Fibroblast of lung (primary cell): ENCODE results near the gene MSI2.

ENCODE experiments used
- EZH2 ChIP-seq: IDR thresholded peaks from 2 replicates; pipeline ENCODE4 v1.5.1; 2012; ENCODE audit warnings: low read length, control low read depth, mild to moderate bottlenecking; ENCODE audit errors: missing control alignments
- TF ChIP-seq, protein P1 (sequence below), 2 donors: IDR thresholded peaks in 1 of 2; conservative IDR thresholded peaks in 1 of 2; 1 replicate in 1 of 2; 2 replicates in 1 of 2; pipeline ENCODE4 v1.5.1; 2011 to 2012; ENCODE audit warnings: low read length in 2 of 2, control low read depth in 1 of 2, inconsistent platforms in 1 of 2, low read depth in 1 of 2, mild to moderate bottlenecking in 1 of 2

GRCh38 chr17:57499648-57500049 is 243.3 kb downstream of the MSI2 start:
- no peak for TF ChIP-seq EZH2
- TF ChIP-seq, protein P1, sequence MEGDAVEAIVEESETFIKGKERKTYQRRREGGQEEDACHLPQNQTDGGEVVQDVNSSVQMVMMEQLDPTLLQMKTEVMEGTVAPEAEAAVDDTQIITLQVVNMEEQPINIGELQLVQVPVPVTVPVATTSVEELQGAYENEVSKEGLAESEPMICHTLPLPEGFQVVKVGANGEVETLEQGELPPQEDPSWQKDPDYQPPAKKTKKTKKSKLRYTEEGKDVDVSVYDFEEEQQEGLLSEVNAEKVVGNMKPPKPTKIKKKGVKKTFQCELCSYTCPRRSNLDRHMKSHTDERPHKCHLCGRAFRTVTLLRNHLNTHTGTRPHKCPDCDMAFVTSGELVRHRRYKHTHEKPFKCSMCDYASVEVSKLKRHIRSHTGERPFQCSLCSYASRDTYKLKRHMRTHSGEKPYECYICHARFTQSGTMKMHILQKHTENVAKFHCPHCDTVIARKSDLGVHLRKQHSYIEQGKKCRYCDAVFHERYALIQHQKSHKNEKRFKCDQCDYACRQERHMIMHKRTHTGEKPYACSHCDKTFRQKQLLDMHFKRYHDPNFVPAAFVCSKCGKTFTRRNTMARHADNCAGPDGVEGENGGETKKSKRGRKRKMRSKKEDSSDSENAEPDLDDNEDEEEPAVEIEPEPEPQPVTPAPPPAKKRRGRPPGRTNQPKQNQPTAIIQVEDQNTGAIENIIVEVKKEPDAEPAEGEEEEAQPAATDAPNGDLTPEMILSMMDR (conservative IDR thresholded peaks at IDR 0.05 in 1 of 2, IDR thresholded peaks at IDR 0.05 in 1 of 2; ENCODE audit: low read depth in 1 of 2, low read length in 2 of 2), result no peak
